SK-N-SH treated with all-trans-retinoic acid at 6 μM for 48 hours (cell line): ENCODE data around the gene TCFL5.

ENCODE experiments used
- CSDC2 ChIP-seq: fragments of 250-450 bp; sonication (Bioruptor Pico); IDR thresholded peaks from 2 replicates; pipeline ENCODE4 v1.5.0; 2020; ENCODE audit warnings: mild to moderate bottlenecking, moderate library complexity
- ESRRG ChIP-seq: fragments of 250-450 bp; sonication (Bioruptor Pico); IDR thresholded peaks from 2 replicates; pipeline ENCODE4 v1.6.1; 2021; ENCODE audit warnings: mild to moderate bottlenecking
- GLIS3 ChIP-seq: fragments of 250-450 bp; sonication (Bioruptor Pico); IDR thresholded peaks from 2 replicates; pipeline ENCODE4 v1.5.0; 2020; ENCODE audit warnings: mild to moderate bottlenecking, moderate library complexity
- PATZ1 ChIP-seq: fragments of 250-450 bp; sonication (Bioruptor Pico); IDR thresholded peaks from 2 replicates; pipeline ENCODE4 v1.8.0; 2020; ENCODE audit warnings: mild to moderate bottlenecking, moderate library complexity, borderline replicate concordance
- TSHZ2 ChIP-seq: fragments of 250-450 bp; sonication (Bioruptor Pico); IDR thresholded peaks from 2 replicates; pipeline ENCODE4 v1.5.0; 2020; ENCODE audit warnings: mild to moderate bottlenecking, moderate library complexity
- ZFP30 ChIP-seq: fragments of 450-650 bp; formaldehyde crosslinking; IDR thresholded peaks from 2 replicates; pipeline ENCODE4 v1.5.0; 2022; ENCODE audit warnings: mild to moderate bottlenecking, moderate library complexity
- ZNF70 ChIP-seq: fragments of 450-650 bp; formaldehyde crosslinking; IDR thresholded peaks from 2 replicates; pipeline ENCODE4 v1.5.0; 2020; ENCODE audit warnings: mild to moderate bottlenecking, moderate library complexity

- no peak for TF ChIP-seq TSHZ2 (CRISPR knock-in tag)
- no peak for TF ChIP-seq ZNF70 (CRISPR knock-in tag)
- TF ChIP-seq PATZ1: no peak
- no peak for TF ChIP-seq ZFP30 (CRISPR knock-in tag)
- TF ChIP-seq GLIS3 (CRISPR knock-in tag): no peak
- TF ChIP-seq CSDC2 (CRISPR knock-in tag): no peak
- no peak for TF ChIP-seq ESRRG
Observed at GRCh38 chr20:62876902-62877816, 15.5 kb upstream of the TCFL5 start.
